Measurements from ENCODE around the gene BARHL1. TPM values are rescaled to one million over a fixed set of nuclear protein-coding genes. Genes with fewer than 3 reads are reported as not detected.

BARHL1 gene
- total and polyA plus RNA-seq, 4 donors: not detected

DNA sequence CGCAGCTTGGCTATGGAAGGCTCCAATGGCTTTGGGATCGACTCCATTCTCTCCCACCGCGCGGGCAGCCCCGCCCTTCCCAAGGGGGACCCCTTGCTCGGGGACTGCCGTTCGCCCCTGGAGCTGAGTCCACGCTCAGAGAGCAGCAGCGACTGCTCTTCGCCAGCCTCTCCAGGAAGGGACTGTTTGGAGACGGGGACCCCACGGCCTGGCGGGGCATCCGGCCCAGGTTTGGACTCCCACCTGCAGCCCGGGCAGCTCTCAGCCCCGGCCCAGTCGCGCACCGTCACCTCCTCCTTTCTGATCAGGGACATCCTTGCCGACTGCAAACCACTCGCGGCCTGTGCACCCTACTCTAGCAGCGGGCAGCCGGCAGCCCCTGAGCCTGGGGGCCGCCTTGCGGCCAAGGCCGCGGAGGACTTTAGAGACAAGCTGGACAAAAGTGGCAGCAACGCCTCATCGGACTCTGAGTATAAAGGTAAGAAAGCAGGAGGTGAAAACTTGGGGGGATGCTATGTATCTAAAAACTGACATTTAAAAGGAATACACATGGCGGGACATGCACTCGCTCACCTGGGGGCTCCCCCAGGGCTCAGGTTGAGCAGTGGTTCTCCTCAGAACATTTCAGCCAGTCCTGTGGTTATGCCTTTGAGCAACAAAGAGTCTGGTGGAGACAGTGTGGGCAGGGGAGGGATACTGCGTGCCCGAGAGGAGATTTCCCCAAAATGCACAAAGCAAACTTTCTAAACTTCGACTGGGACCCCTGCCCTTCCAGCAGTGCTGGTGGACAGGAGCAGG is 579 bp downstream of the BARHL1 start:
- Histone ChIP-seq H3K4me3 (no peak overlapping the region), H3K9ac (ENCODE audit: insufficient read depth in 1 of 2, low read length in 2 of 2) (no peak overlapping the region), H3K36me3 (ENCODE audit: control insufficient read depth in 4 of 4, insufficient read depth in 4 of 4, low read length in 4 of 4) (no peaks in the 10 kb centered on the region), H3K9me3 (ENCODE audit: control insufficient read depth in 4 of 4, insufficient read depth in 3 of 4, low read length in 3 of 4) (peaks cover 0 to 2% (median 0%) of the 10 kb centered on the region in 4 donors), H3K27me3 (ENCODE audit: control insufficient read depth in 3 of 3, insufficient read depth in 3 of 3, low read length in 2 of 3) (peaks cover 37 to 90% (median 77%) of the 10 kb centered on the region in 3 donors), H3K27ac (ENCODE audit: low read depth in 1 of 2, low read length in 1 of 2) (no peak overlapping the region), H3K4me1 (ENCODE audit: control insufficient read depth in 5 of 5, insufficient read depth in 5 of 5, low read length in 5 of 5) (peaks cover 0 to 5% (median 0%) of the 10 kb centered on the region in 5 donors)
- 12 to 15% methylated on average over 29 to 37 of the region's 37 CpGs for WGBS, 2 donors
- TF ChIP-seq, protein P1, sequence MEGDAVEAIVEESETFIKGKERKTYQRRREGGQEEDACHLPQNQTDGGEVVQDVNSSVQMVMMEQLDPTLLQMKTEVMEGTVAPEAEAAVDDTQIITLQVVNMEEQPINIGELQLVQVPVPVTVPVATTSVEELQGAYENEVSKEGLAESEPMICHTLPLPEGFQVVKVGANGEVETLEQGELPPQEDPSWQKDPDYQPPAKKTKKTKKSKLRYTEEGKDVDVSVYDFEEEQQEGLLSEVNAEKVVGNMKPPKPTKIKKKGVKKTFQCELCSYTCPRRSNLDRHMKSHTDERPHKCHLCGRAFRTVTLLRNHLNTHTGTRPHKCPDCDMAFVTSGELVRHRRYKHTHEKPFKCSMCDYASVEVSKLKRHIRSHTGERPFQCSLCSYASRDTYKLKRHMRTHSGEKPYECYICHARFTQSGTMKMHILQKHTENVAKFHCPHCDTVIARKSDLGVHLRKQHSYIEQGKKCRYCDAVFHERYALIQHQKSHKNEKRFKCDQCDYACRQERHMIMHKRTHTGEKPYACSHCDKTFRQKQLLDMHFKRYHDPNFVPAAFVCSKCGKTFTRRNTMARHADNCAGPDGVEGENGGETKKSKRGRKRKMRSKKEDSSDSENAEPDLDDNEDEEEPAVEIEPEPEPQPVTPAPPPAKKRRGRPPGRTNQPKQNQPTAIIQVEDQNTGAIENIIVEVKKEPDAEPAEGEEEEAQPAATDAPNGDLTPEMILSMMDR (IDR thresholded peaks at IDR 0.05; ENCODE audit: control extremely low read depth, extremely low read depth): no peak
- DNase-seq (no peak), ATAC-seq (ENCODE audit: insufficient read depth, low FRiP score) (no peak)

DNA sequence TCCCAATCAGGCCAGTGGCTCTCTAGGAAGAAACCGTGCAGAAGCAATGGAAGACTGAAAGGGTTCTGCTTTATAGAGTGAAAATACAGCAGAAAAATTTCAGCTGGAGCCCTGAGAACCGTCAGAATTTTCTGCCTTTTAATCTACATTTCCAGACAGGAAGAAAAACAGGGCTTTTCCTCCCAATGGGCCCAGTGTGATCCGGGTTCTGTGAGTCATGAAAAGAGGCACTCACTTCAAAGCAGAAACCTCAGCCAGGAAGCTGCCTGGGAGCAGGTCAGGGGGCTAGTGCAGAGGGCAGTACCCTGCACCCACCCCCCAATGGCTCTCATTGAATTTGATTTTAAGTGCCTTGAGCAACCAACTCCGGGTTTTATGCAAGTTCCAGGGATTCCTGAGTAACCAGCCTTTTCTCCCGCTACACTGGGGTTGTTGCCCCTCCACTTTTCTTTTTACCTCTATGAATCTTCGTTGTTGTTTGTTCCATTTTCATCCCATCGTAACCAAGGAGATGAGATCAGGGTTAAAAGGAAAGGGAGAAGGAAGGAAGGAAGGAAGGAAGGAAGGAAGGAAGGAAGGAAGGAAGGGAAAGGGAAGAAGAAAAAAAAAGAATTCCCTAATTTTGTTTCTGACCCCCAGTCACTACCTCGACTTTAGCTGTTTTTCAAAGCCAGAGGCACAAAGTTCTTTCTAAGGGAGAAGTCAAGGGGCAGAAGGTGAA is 1.3 kb downstream of the BARHL1 start:
- TF ChIP-seq, protein P1 (IDR thresholded peaks at IDR 0.05; ENCODE audit: control extremely low read depth, extremely low read depth): no peak
- whole genome bisulfite sequencing, 2 donors: 4 to 5% methylated on average over 8 of the region's 8 CpGs

DNA sequence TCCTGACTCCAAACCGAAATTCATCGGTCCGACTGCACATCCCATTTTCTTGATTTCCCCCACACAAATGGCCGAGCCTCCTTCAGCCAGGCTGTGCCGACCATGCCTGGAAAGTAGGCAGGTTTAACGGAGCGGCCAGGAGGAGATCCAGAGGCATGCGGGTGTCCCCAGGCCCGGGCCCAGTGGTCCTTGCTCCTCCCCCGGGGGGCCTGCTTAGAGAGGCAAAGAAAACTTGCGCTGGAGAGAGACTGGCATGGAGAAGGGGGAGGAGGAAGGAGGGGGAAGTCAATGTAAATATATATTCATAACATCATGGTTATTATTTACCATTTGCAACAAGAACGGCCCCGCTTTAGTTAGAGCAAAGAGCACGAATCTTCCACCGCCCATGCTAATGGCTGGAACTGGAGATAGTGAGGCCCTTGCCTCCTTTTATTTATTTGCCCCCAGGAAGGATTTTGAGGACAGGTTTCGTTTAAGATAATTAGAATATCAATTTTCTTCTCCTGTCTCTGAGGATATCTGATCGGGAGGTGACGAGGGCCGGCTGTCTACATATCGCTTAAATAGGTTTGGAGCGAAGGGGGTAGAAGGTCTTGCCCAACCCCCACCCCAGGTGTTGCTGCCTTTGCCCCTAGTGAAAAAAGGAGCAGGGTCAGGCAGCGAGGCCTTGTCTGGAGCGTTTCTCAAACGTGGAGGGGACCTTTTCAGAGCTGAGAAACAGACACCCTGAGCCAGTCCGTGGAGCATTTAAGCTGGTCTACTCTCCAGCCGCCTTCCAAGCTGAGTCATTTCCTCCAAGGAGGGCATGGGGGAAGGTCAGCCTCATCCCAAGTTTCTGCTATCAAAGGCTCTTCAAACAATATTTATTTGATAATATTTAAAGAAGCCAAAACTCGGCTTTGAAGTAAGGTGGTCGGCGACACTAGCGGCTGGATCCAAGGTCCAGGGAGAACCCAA is 2.5 kb downstream of the BARHL1 start:
- H3K27me3 ChIP-seq (ENCODE audit: control insufficient read depth in 3 of 3, insufficient read depth in 3 of 3, low read length in 2 of 3): peaks cover 38 to 85% (median 74%) of the 10 kb centered on the region in 3 donors
- TF ChIP-seq, protein P1 (IDR thresholded peaks at IDR 0.05; ENCODE audit: control extremely low read depth, extremely low read depth): no peak

More for the DNA sequence above, 1.3 kb downstream of the BARHL1 start:
- Histone ChIP-seq H3K9me3 (ENCODE audit: control insufficient read depth in 4 of 4, insufficient read depth in 3 of 4, low read length in 3 of 4) (peaks cover 0 to 2% (median 0%) of the 10 kb centered on the region in 4 donors), H3K27ac (ENCODE audit: low read depth in 1 of 2, low read length in 1 of 2) (no peak overlapping the region), H3K4me1 (ENCODE audit: control insufficient read depth in 5 of 5, insufficient read depth in 5 of 5, low read length in 5 of 5) (peaks cover 0 to 5% (median 0%) of the 10 kb centered on the region in 5 donors), H3K9ac (ENCODE audit: insufficient read depth in 1 of 2, low read length in 2 of 2) (no peak overlapping the region), H3K4me3 (no peak overlapping the region), H3K27me3 (ENCODE audit: control insufficient read depth in 3 of 3, insufficient read depth in 3 of 3, low read length in 2 of 3) (peaks cover 39 to 89% (median 77%) of the 10 kb centered on the region in 3 donors), H3K36me3 (ENCODE audit: control insufficient read depth in 4 of 4, insufficient read depth in 4 of 4, low read length in 4 of 4) (no peaks in the 10 kb centered on the region)
- no peak for DNase-seq
- ATAC-seq (ENCODE audit: insufficient read depth, low FRiP score): no peak

More for the DNA sequence above, 2.5 kb downstream of the BARHL1 start:
- H3K9me3 ChIP-seq (ENCODE audit: control insufficient read depth in 4 of 4, insufficient read depth in 3 of 4, low read length in 3 of 4): peaks cover 0 to 2% (median 0%) of the 10 kb centered on the region in 4 donors
- no peaks in the 10 kb centered on the region for H3K36me3 ChIP-seq (ENCODE audit: control insufficient read depth in 4 of 4, insufficient read depth in 4 of 4, low read length in 4 of 4)
- ATAC-seq (ENCODE audit: insufficient read depth, low FRiP score) (no peak), DNase-seq (no peak)
- H3K4me1 ChIP-seq (ENCODE audit: control insufficient read depth in 5 of 5, insufficient read depth in 5 of 5, low read length in 5 of 5): peaks cover 0 to 8% (median 0%) of the 10 kb centered on the region in 5 donors
- no peak overlapping the region for H3K9ac ChIP-seq (ENCODE audit: insufficient read depth in 1 of 2, low read length in 2 of 2)
- WGBS, 2 donors: 9% methylated on average over 30 of the region's 30 CpGs
- H3K4me3 ChIP-seq: no peak overlapping the region
- H3K27ac ChIP-seq (ENCODE audit: low read depth in 1 of 2, low read length in 1 of 2): no peak overlapping the region
